ENCODE results near the gene TTL. TPM values are rescaled to one million over a fixed set of nuclear protein-coding genes. Genes with fewer than 3 reads are reported as not detected.

The TTL gene
- total and polyA plus RNA-seq, 2 of the 13 experiments (the other 11 are each of a cell fraction or from before 2014, with no cell fraction given): 19.0 to 59.8 TPM

DNA sequence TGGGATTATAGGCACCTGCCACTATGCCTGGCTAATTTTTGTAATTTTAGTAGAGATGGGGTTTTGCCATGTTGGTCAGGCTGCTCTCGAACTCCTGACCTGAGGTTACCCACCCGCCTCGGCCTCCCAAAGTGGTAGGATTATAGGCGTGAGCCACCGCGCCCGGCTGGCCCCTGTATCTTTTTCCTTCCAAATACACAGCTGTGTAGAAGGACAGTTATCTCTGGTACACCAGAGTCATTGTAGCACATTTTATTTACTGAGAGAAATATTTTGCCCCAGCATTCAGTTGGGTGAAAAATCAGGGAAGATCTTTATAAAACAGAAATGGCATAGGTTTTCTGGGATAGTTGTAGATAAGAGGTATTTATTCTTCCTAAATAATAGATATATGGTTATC is 36.9 kb downstream of the TTL start:
- H3K27ac ChIP-seq (ENCODE audit: extremely low read length, insufficient read depth, low read length): no peak overlapping the region
- 89% methylated on average over 7 of the region's 7 CpGs for WGBS (ENCODE audit: low lambda C conversion rate)
- intact Hi-C loops (cut with micrococcal nuclease; ENCODE audit: unreplicated experiment): no loop called here
- ChIA-PET CTCF (ENCODE audit: low intra/inter-chr PET ratio, low total read pairs) (no interaction called here), POLR2A (no interaction called here)
- H3K4me2 ChIP-seq (ENCODE audit: low read depth, low read length): no peak overlapping the region
- DNase-seq (ENCODE audit: low spot score) (no peak), ATAC-seq (no peak), FAIRE-seq (no peak)
- TF ChIP-seq TEAD3 (CRISPR knock-in tag; optimal IDR thresholded peaks at IDR 0.05; ENCODE audit: borderline replicate concordance) (no peak), ELF4 (CRISPR knock-in tag; IDR thresholded peaks at IDR 0.05; ENCODE audit: borderline replicate concordance) (no peak), TCF7L2 (IDR thresholded peaks at IDR 0.05; ENCODE audit: low read depth, low read length) (no peak), SMARCC2 (IDR thresholded peaks at IDR 0.05) (no peak), U2AF2 (IDR thresholded peaks at IDR 0.05; ENCODE audit: low read depth, low read length) (no peak), REPIN1 (CRISPR knock-in tag; IDR thresholded peaks at IDR 0.05; ENCODE audit: borderline replicate concordance, low read depth) (no peak), ATF7-NPFF (CRISPR knock-in tag; IDR thresholded peaks at IDR 0.05; ENCODE audit: low read depth) (no peak), ZNF749 (CRISPR knock-in tag; IDR thresholded peaks at IDR 0.05; ENCODE audit: borderline replicate concordance) (no peak), ZNF180 (CRISPR knock-in tag; IDR thresholded peaks at IDR 0.05; ENCODE audit: borderline replicate concordance, low read depth) (no peak), SRF (IDR thresholded peaks at IDR 0.05; ENCODE audit: low read depth, low read length) (no peak), ASH2L (IDR thresholded peaks at IDR 0.05; ENCODE audit: insufficient read length, low read depth, low read length) (no peak), HCFC1 (IDR thresholded peaks at IDR 0.05; ENCODE audit: low read depth, low read length) (no peak), ZNF703 (CRISPR knock-in tag; IDR thresholded peaks at IDR 0.05; ENCODE audit: borderline replicate concordance) (no peak), ZNF121 (CRISPR knock-in tag; IDR thresholded peaks at IDR 0.05) (no peak), NR0B2 (CRISPR knock-in tag; IDR thresholded peaks at IDR 0.05) (no peak)
- TF ChIP-seq, protein P1, sequence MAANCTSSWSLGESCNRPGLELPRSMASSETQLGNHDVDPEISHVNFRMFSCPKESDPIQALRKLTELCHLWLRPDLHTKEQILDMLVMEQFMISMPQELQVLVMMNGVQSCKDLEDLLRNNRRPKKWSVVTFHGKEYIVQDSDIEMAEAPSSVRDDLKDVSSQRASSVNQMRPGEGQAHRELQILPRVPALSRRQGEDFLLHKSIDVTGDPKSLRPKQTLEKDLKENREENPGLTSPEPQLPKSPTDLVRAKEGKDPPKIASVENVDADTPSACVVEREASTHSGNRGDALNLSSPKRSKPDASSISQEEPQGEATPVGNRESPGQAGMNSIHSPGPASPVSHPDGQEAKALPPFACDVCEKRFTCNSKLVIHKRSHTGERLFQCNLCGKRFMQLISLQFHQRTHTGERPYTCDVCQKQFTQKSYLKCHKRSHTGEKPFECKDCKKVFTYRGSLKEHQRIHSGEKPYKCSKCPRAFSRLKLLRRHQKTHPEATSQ (CRISPR knock-in tag; IDR thresholded peaks at IDR 0.05; ENCODE audit: borderline replicate concordance): no peak
- H3K4me3 ChIP-seq (replicated peaks in 1 of 3; ENCODE audit: insufficient read depth in 1 of 3, low read depth in 2 of 3, low read length in 3 of 3): no peak overlapping the region
- in situ Hi-C loops (cut with HindIII; ENCODE audit: extremely low pct_ligation_motif_present, low pct_unique_long_range_greater_than_20kb): no loop called here
- no TSS peak for BruUV-seq (replicated peaks)
- no peak overlapping the region for H3K9ac ChIP-seq (ENCODE audit: insufficient read depth, low read depth, low read length)
- H3K27me3 ChIP-seq (ENCODE audit: control insufficient read depth in 1 of 2, insufficient read depth in 2 of 2, low read length in 2 of 2): no peaks in the 10 kb centered on the region
- no peaks in the 10 kb centered on the region for H3K9me3 ChIP-seq (ENCODE audit: low read length)
- no peaks in the 10 kb centered on the region for H3K79me2 ChIP-seq (ENCODE audit: insufficient read depth, low read length)
- no peak overlapping the region for H2AFZ ChIP-seq (ENCODE audit: low read length)
- H4K20me1 ChIP-seq (ENCODE audit: insufficient read depth, low read length): no peaks in the 10 kb centered on the region
- no peaks in the 10 kb centered on the region for H3K4me1 ChIP-seq (ENCODE audit: insufficient read depth, low read length)
- peaks cover 20 to 70% of the 10 kb centered on the region in 2 experiments for H3K36me3 ChIP-seq (replicated peaks in 1 of 2; ENCODE audit: control insufficient read depth in 1 of 2, insufficient read depth in 2 of 2, low read length in 2 of 2)
